ENCODE measurements around the gene TRPM4.

TRPM4 gene

DNA sequence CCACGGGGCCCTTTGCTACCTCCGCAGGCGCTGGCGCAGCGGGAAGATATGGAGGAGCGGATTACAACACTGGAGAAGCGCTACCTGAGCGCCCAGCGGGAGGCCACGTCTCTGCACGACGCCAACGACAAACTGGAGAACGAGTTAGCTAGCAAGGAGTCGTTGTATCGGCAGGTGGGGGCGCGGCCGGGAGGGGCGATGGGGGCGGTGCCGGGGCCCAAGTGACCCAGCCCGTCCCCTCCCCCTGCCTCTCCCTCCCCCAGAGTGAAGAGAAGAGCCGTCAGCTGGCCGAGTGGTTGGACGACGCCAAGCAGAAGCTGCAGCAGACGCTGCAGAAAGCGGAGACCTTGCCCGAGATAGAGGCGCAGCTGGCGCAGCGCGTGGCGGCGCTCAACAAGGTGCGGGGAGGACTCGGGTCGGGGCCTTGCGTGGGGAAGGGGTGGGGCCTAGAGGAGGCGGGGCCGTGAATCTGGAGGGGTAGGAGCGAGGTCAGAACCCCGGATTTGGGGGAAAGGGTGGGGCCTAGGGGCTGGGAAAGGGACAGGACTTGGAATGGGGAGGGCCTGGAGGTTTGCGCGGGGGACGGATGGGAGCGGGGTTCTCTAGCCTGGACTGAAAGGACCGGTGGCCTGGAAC is 24.5 kb upstream of the TRPM4 start:
- ChIA-PET POLR2A (interaction anchor here (1.0 kb wide), 1 partner anchor 9 kb away, joined by 3 read pairs; no protein-coding TSS in a partner anchor), CTCF (no interaction called here)
- TF ChIP-seq FOXM1 (IDR thresholded peaks at IDR 0.05; ENCODE audit: borderline replicate concordance) (no peak), TARDBP (IDR thresholded peaks at IDR 0.05) (no peak), BHLHE40 (IDR thresholded peaks at IDR 0.05; ENCODE audit: borderline replicate concordance) (no peak), FOXA1 (IDR thresholded peaks at IDR 0.05) (no peak), PKNOX1 (IDR thresholded peaks at IDR 0.05) (no peak), HDGF (IDR thresholded peaks at IDR 0.05; ENCODE audit: borderline replicate concordance) (no peak), SUZ12 (IDR thresholded peaks at IDR 0.05) (no peak), ZNF384 (IDR thresholded peaks at IDR 0.05) (no peak), FOXK2 (IDR thresholded peaks at IDR 0.05) (no peak)
- no peak for DNase-seq (ENCODE audit: extremely low spot score)

DNA sequence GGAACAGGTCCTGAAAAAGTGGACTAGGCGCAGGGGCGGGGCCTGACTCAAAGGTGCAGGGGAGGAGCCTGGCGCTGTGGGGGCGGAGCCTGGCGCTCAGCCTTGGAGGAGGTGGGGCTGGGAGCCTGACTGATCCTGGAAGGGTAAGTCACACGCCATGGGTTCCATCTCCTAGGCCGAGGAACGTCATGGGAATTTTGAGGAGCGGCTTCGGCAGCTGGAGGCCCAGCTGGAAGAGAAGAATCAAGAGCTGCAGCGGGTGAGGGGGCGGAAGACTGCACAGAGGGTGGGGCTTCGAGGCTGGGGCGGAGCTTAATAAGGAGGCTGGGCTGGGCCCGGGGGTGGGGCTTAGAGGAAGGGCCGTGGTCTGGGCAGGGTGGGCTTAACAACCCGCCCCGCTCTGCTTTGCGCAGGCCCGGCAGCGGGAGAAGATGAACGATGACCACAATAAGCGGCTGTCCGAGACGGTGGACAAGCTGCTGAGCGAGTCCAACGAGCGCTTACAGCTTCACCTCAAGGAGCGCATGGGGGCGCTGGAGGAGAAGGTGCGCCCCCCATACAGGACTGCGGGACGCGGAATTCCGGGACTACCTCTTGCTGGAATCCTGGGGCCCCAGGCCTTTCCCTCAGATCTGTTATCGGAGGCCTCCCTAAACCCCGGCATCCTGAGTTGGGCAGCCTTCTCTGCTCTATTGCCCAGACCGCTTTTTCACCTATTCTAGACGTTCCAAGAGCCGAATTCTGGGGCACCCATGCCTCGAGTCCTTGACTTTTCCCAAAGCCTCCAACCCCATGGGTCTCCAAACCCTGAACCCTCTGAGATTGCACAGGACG is 23.8 kb upstream of the TRPM4 start:
- peak; percentile 27 for DNase-seq (ENCODE audit: extremely low spot score)
- TF ChIP-seq SUZ12 (IDR thresholded peaks at IDR 0.05) = no peak
- TF ChIP-seq FOXA1 (IDR thresholded peaks at IDR 0.05) = no peak
- no peak for TF ChIP-seq NFRKB (IDR thresholded peaks at IDR 0.05)
- TF ChIP-seq TARDBP (IDR thresholded peaks at IDR 0.05) = no peak
- no peak for TF ChIP-seq HDGF (IDR thresholded peaks at IDR 0.05; ENCODE audit: borderline replicate concordance)
- no peak for TF ChIP-seq BHLHE40 (IDR thresholded peaks at IDR 0.05; ENCODE audit: borderline replicate concordance)
- no peak for TF ChIP-seq ARNT (IDR thresholded peaks at IDR 0.05)
- ChIA-PET POLR2A (interaction anchor here (1.6 kb wide), 1 partner anchor 16 kb away, joined by 3 read pairs; no protein-coding TSS in a partner anchor), CTCF (no interaction called here)

- DNase-seq (ENCODE audit: extremely low spot score) = no peak
- no peak for TF ChIP-seq HDGF (IDR thresholded peaks at IDR 0.05; ENCODE audit: borderline replicate concordance)
- ChIA-PET POLR2A (interaction anchor here (1.0 kb wide), 2 partner anchors 8 to 18 kb away, joined by 3 to 9 read pairs; no protein-coding TSS in a partner anchor), CTCF (no interaction called here)
Observed at GRCh38 chr19:49135686-49136085, 21.9 kb upstream of the TRPM4 start.

DNA sequence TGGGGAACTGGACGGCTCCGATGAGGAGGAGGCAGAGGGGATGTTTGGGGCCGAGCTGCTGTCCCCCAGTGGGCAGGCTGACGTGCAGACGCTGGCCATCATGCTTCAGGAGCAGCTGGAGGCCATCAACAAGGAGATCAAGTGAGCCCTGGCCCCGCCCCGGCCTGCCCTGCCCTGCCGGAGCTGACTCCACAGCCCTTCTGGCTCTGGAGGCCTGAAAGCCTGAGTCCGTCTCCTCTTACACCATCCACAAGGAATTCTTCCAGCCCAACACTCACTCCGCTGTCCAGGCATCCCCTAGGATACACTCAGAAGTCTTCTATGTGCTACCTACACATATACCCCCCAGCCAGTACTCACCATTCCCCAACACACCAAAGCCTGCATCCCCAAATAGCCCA is 20.8 kb upstream of the TRPM4 start:
- ChIA-PET POLR2A (no interaction called here), CTCF (no interaction called here)
- TF ChIP-seq SP1 (IDR thresholded peaks at IDR 0.05) = no peak
- no peak for TF ChIP-seq LEF1 (IDR thresholded peaks at IDR 0.05; ENCODE audit: borderline replicate concordance)
- TF ChIP-seq HDGF (IDR thresholded peaks at IDR 0.05; ENCODE audit: borderline replicate concordance) = no peak
- no peak for TF ChIP-seq FOXA1 (IDR thresholded peaks at IDR 0.05)
- TF ChIP-seq CTBP1 (IDR thresholded peaks at IDR 0.05; ENCODE audit: borderline replicate concordance) = no peak
- no peak for DNase-seq (ENCODE audit: extremely low spot score)

DNA sequence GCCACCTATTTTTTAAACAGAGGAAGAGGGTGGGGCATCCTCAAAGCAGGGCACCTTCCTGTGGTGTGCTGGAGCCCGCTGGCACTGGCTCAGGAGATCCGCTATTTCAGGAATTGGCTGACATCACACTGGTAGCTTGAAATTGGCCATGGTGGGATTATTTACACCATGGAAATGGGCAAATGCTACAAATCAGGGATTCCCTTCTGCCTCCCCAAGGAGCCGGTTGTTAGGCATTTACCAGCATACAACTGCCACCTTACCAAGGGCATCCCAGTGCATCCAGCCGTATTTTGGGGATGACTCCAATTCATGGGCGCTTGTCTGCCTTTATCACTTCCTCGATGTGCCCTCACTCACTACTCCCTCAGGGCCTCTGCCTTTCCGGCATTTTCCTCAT is 16.6 kb upstream of the TRPM4 start:
- ChIA-PET CTCF (interaction anchor here (0.6 kb wide), 1 partner anchor 345 kb away, joined by 3 read pairs; no protein-coding TSS in a partner anchor), POLR2A (no interaction called here)
- TF ChIP-seq NFRKB (IDR thresholded peaks at IDR 0.05) (no peak), FOXA1 (IDR thresholded peaks at IDR 0.05) (no peak), PKNOX1 (IDR thresholded peaks at IDR 0.05) (no peak), FOXM1 (IDR thresholded peaks at IDR 0.05; ENCODE audit: borderline replicate concordance) (no peak), LEF1 (IDR thresholded peaks at IDR 0.05; ENCODE audit: borderline replicate concordance) (no peak), SUZ12 (IDR thresholded peaks at IDR 0.05) (no peak)
- no peak for DNase-seq (ENCODE audit: extremely low spot score)

DNA sequence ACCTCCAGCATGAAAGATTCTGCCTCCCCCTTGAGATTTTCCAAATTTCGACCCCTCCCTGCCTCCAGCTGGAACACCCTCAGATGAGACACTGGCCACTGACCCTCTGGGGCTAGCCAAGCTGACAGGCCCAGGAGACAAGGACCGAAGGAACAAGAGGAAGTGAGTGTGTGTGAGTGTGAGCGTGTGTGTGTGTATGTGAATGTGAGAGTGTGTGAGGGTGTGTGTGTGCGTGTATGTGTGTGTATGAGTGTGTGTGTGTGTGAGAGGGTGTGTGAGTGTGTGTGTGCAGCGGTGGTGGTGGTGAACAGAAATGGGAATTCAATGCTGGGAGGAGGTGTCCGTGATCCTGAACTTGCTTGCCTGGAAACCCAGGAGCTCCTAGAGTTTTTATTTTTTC is 16.2 kb upstream of the TRPM4 start:
- CTCF ChIA-PET = no interaction called here
- TF ChIP-seq SP1 (IDR thresholded peaks at IDR 0.05) = no peak
- no peak for DNase-seq (ENCODE audit: extremely low spot score)
- POLR2A ChIA-PET = interaction anchor here (0.9 kb wide), 1 partner anchor 9 kb away, joined by 3 read pairs; no protein-coding TSS in a partner anchor

- POLR2A ChIA-PET = interaction anchor here (0.9 to 1.3 kb wide), 3 partner anchors 13 to 25 kb away, joined by 4 to 7 read pairs (median 5); no protein-coding TSS in a partner anchor
Observed at GRCh38 chr19:49142866-49143335, 14.7 kb upstream of the TRPM4 start.

More at GRCh38 chr19:49142866-49143335, 14.7 kb upstream of the TRPM4 start:
- peak; percentile 89 for DNase-seq (ENCODE audit: extremely low spot score)
- CTCF ChIA-PET = interaction anchor here (0.7 to 0.9 kb wide), 2 partner anchors 48 to 150 kb away, joined by 3 read pairs; partner anchors contain the start of genes GYS1 and RUVBL2
- TF ChIP-seq FOXA1 (IDR thresholded peaks at IDR 0.05) (no peak), NFRKB (IDR thresholded peaks at IDR 0.05) (no peak), ZNF384 (IDR thresholded peaks at IDR 0.05) (no peak), SP1 (IDR thresholded peaks at IDR 0.05) (no peak), CTBP1 (IDR thresholded peaks at IDR 0.05; ENCODE audit: borderline replicate concordance) (no peak), ARNT (IDR thresholded peaks at IDR 0.05) (no peak), ELF4 (IDR thresholded peaks at IDR 0.05) (no peak), TARDBP (IDR thresholded peaks at IDR 0.05) (no peak), HDGF (IDR thresholded peaks at IDR 0.05; ENCODE audit: borderline replicate concordance) (peak; percentile 73; the same call in 1 of the 2 replicates), PKNOX1 (IDR thresholded peaks at IDR 0.05) (no peak), FOXK2 (IDR thresholded peaks at IDR 0.05) (no peak), L3MBTL2 (conservative IDR thresholded peaks at IDR 0.05) (0 out of 2 replicates have a peak, but pooled peaks have one; percentile 49), FOXM1 (IDR thresholded peaks at IDR 0.05; ENCODE audit: borderline replicate concordance) (no peak), BHLHE40 (IDR thresholded peaks at IDR 0.05; ENCODE audit: borderline replicate concordance) (no peak), SUZ12 (IDR thresholded peaks at IDR 0.05) (no peak)

Data from HEK293T (cell line).